Measurements from ENCODE around the gene TCF23.

Gene TCF23

DNA sequence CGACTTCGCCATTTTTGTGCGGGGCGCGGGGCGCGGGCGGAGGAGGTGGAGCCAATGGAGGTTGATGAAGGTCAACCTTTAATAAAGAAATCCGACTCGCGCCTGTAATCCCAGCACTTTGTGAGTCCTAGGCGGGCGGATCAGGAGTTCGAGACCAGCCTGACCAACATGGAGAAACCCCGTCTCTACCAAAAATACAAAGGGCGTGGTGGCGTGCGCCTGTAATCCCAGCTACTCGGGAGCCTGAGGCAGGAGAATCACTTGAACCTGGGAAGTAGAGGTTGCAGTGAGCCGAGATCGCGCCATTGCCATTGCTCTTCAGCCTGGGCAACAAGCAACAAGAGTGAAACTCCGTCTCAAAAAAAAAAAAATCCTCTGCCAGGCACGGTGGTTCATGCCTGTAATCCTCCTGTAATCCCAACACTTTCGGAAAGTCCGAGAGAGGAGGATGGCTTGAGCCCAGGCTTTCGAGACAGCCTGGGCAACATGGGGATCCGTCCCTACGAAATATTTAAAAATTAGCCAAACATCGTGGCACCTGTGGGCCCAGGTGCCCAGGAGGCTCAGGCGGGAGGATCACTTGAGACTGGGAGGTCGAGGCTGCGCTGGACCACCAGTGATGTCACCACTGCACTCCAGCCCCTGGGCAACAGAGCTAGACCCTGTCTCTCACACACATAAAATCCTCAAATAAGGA lies 13.9 kb upstream of the TCF23 start:
- TF ChIP-seq JUND (IDR thresholded peaks at IDR 0.05; ENCODE audit: low read depth): no peak
- in situ Hi-C loops (cut with HindIII; ENCODE audit: low pct_unique_long_range_greater_than_20kb, low sequenced_read_pairs): no loop called here
- DNase-seq (ENCODE audit: low read depth in 1 of 2, low spot score in 1 of 2): no peak

DNA sequence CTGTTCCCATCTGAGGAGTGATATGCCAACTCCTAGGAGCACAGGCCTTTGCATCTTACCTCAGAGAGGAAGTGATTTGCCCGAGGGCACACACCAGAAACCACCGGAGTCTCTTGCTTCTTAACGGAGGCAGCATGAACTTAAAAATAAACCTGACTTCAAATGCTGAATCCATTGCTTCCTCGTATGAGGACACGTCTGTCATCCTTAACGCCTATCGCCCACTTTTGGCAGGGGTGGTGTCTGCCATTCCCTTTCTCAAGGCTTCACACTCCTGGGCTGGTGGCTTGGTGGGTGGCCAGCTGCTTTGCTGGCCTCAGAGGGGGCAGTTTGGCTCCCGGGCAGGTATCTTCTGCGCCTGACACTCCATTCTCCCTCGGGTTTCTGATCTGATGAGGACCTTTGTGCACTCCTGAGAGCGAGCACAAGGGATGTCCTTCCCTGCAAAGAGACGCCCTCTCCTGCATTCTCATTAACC lies 13.3 kb upstream of the TCF23 start:
- no peak for TF ChIP-seq JUND (IDR thresholded peaks at IDR 0.05; ENCODE audit: low read depth)
- DNase-seq (ENCODE audit: low read depth in 1 of 2, low spot score in 1 of 2): no peak
- in situ Hi-C loops (cut with HindIII; ENCODE audit: low pct_unique_long_range_greater_than_20kb, low sequenced_read_pairs): no loop called here

DNA sequence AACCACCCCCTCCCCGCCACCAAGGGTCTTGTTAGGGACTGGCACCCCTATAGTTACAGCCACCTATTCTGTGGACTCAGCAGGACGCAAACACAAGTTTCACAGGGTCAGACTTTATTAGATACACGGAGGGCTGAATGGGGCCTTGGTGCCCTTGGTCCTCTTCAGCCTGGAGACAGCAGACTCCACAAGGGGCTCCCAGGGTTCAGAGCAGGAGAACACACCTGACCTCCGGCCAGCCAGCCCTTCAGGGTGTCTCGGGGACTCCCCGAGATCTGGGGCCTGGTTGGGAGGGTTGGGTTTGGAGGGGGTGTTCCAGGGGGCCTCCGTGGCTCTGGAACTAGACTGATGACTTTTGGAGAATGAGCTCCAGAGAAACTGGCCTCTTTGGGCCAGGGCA lies 12.1 kb upstream of the TCF23 start:
- DNase-seq (ENCODE audit: low read depth in 1 of 2, low spot score in 1 of 2): no peak
- in situ Hi-C loops (cut with HindIII; ENCODE audit: low pct_unique_long_range_greater_than_20kb, low sequenced_read_pairs): no loop called here
- TF ChIP-seq JUND (IDR thresholded peaks at IDR 0.05; ENCODE audit: low read depth): no peak

DNA sequence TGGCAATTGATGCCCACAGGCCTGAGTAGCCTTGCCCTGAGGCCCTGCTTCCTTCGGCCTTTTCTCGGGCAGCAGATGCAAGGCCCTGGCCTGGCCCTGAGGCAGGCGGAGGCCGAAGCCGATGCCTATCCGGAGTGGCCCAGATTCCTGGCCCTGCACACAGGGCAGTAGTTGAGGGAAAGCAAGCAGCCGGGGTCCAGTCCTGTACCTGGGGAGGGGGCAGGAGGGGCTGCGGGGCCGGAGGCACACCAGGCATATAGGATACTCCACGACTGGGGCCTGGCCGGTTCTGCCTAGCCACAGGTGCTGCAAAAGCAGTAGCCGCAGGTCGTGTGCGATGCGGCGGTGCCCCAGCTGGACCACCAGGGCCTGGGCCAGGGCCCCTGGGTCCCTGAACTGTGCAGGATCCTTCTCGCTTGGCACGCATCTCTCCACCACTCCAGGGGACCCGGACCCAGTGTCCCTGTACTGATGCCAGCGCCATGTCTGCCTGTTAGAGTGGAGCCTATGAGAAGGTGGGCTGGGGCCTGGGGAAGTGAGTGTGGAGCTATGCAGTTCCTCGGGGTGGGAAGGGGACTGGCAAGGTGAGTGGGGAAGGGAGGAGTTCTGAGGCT lies 11.4 kb upstream of the TCF23 start:
- in situ Hi-C loops (cut with HindIII; ENCODE audit: low pct_unique_long_range_greater_than_20kb, low sequenced_read_pairs): no loop called here
- no peak for DNase-seq (ENCODE audit: low read depth in 1 of 2, low spot score in 1 of 2)
- TF ChIP-seq JUND (IDR thresholded peaks at IDR 0.05; ENCODE audit: low read depth): no peak

DNA sequence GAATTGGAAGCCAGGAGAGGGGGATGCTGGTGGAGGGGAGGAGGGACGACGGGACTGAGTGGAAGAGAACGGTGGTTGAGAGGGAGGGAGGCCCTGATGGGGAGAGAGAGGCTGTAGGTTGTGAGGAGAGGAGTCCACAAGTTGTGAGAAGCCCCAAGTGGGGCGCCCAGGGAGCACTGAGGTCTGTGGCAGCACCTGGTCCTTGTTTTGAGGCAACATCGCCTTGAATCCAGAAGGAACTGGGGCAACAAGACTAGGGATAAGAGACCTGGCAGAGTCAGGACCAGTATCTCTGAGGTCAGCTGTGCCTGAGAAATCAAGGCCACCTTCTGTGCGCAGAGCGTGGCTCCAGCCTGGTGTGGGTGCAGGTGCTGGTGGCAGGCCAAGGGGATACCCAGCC lies 10.7 kb upstream of the TCF23 start:
- no peak for TF ChIP-seq JUND (IDR thresholded peaks at IDR 0.05; ENCODE audit: low read depth)
- DNase-seq (ENCODE audit: low read depth in 1 of 2, low spot score in 1 of 2): no peak
- in situ Hi-C loops (cut with HindIII; ENCODE audit: low pct_unique_long_range_greater_than_20kb, low sequenced_read_pairs): no loop called here

DNA sequence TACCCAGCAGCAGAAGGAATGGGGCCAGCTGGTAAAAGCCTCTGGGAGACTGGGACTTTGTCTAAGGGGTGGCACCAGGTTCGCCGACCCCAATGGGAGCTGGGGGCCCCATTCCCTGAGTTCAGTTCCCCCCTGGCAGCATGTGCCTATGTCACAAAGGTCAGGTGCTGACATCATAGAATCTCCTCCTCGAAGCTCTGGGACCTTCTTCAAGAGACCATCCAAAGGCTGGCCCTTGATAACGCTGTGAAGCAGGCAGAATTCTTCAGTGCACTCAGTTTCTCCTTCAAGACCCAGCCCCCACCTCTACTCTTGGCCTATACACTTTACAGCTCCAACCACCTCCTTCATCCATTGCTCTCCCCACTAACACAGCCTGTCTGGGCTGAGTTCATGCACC lies 9.5 kb upstream of the TCF23 start, which contains the start of gene PRR30:
PRR30 (minus strand) TSS at position 101 of the 400 bp plus-strand sequence. CDS start 1,081 bp downstream, outside the sequence.
- in situ Hi-C loops (cut with HindIII; ENCODE audit: low pct_unique_long_range_greater_than_20kb, low sequenced_read_pairs): no loop called here
- TF ChIP-seq JUND (IDR thresholded peaks at IDR 0.05; ENCODE audit: low read depth): no peak
- no peak for DNase-seq (ENCODE audit: low read depth in 1 of 2, low spot score in 1 of 2)

DNA sequence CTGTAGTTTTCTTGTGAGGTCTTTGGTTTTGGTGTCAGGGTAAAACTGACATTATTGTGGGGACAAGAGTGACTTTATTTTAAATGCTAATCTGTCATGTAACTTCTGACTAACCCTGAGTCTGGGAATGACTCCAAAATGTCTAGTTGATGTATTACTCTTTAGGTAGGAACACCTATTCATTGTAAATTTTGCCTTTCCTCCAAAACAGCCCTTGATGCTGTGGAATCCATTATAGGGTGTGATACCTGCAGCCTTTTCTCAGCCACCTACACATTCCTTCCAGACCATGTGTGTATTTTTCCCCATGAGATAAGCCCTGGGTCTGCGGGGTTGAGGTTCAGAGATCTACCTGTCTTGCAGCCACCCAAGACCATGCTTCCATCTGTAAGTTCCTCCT lies 5.5 kb upstream of the TCF23 start:
- in situ Hi-C loops (cut with HindIII; ENCODE audit: low pct_unique_long_range_greater_than_20kb, low sequenced_read_pairs): no loop called here
- no peak for DNase-seq (ENCODE audit: low read depth in 1 of 2, low spot score in 1 of 2)
- no peak for TF ChIP-seq JUND (IDR thresholded peaks at IDR 0.05; ENCODE audit: low read depth)

DNA sequence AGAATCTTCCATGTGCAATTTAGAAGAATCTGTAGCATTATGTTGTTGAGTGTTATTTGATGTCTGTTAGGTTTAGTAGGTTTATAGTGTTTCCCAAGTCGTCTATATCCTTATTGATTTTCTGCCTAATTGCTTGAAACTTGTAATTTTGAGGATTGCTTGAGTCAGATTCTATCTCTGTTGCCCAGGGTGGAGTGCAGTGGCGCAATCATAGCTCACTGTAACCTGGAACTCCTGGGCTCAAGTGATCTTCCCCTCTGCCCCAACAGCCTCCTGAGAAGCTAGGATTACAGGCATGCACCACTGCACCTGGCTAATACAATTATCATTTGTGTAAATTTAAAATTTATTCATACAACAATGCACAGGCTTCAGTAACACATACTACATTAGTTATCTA lies 3.1 kb upstream of the TCF23 start:
- no peak for TF ChIP-seq JUND (IDR thresholded peaks at IDR 0.05; ENCODE audit: low read depth)
- DNase-seq (ENCODE audit: low read depth in 1 of 2, low spot score in 1 of 2): no peak
- in situ Hi-C loops (cut with HindIII; ENCODE audit: low pct_unique_long_range_greater_than_20kb, low sequenced_read_pairs): no loop called here

DNA sequence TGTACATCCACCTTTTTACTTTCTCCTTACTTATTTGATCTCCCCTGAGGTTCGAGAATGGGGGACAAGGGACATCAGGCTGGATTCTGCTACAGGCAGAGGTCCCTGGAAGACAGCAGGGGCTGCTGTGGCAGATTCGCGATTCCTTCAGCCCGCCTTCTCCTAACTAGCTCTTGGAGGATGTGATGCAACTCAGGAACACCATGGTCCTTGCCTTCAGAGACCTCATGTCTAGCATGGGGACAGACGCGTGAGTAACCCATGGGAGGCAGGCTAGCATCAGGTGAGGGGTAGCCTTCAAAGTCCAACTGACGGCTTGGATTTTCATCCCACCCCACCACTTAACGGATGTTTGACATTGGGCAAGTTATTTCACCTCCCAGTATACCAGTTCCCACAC lies 869 bp upstream of the TCF23 start:
- no peak for DNase-seq (ENCODE audit: low read depth in 1 of 2, low spot score in 1 of 2)
- in situ Hi-C loops (cut with HindIII; ENCODE audit: low pct_unique_long_range_greater_than_20kb, low sequenced_read_pairs): no loop called here
- TF ChIP-seq JUND (IDR thresholded peaks at IDR 0.05; ENCODE audit: low read depth): no peak

DNA sequence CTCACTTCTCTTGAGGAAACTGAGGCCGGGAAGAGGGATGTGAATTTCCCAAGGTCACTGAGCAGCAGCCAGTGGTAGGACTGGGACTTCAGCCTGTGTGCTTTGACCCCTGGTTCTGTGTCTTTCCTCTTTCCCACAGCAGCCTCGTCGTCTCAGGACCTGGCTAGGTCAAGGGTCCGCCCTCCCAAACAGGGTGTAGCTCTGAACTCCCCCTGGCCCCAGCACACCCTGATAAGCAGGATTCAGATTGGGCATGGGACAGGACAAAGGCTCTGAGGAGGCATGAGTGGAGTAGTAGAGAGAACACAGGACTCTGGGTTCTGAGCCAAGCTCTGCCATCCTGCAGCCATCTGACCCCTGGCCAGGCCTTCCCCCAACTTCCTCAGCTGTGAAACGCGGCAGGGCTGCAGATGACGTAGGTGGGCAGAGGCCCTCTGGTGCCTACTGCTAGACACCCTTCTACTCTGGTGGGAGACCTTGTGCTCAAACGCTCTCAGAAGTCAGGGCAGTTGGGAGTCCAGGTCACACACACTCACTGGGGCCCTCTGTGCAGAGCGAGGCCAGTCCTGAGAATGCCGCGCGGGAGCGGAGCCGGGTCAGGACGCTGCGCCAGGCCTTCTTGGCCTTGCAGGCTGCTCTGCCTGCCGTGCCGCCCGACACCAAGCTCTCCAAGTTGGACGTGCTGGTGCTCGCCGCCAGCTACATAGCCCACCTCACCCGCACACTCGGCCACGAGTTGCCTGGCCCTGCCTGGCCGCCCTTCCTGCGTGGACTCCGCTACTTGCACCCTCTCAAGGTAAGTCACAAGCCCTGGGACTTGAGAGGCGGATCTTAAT lies 984 bp downstream of the TCF23 start:
- in situ Hi-C loops (cut with HindIII; ENCODE audit: low pct_unique_long_range_greater_than_20kb, low sequenced_read_pairs): no loop called here

DNA sequence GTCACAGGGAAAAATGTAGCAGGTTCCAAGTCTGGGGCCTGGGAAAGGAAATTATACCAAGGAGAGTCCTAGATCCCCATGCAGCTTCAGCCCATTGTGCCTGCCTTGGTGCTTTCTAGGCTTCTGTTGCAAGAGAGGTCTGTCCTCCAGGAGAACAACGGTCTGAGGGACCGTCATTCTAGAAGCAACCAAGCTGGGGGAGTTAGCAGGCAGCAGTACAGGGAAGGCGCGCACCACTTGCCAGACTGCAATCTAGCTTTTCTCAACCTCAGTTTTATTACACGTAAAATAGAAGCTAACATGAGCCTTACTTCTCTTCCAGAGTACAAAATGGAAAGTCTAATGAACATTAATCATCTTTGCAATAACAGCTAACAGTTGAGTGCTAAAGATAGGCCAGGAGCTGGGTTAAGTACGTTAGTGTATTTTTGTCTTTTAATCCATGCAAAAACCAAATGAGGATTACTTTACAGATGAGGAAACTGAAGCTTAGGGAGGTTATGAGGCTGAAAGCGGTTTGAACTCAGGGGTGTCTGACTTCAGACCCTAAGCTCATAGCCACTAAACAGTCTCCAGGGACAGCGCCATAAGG lies 1.9 kb downstream of the TCF23 start:
- in situ Hi-C loops (cut with HindIII; ENCODE audit: low pct_unique_long_range_greater_than_20kb, low sequenced_read_pairs): no loop called here
- DNase-seq (ENCODE audit: low read depth in 1 of 2, low spot score in 1 of 2): no peak

More for the DNA sequence above, 984 bp downstream of the TCF23 start:
- TF ChIP-seq JUND (IDR thresholded peaks at IDR 0.05; ENCODE audit: low read depth): no peak
- DNase-seq (ENCODE audit: low read depth in 1 of 2, low spot score in 1 of 2): no peak

DNA sequence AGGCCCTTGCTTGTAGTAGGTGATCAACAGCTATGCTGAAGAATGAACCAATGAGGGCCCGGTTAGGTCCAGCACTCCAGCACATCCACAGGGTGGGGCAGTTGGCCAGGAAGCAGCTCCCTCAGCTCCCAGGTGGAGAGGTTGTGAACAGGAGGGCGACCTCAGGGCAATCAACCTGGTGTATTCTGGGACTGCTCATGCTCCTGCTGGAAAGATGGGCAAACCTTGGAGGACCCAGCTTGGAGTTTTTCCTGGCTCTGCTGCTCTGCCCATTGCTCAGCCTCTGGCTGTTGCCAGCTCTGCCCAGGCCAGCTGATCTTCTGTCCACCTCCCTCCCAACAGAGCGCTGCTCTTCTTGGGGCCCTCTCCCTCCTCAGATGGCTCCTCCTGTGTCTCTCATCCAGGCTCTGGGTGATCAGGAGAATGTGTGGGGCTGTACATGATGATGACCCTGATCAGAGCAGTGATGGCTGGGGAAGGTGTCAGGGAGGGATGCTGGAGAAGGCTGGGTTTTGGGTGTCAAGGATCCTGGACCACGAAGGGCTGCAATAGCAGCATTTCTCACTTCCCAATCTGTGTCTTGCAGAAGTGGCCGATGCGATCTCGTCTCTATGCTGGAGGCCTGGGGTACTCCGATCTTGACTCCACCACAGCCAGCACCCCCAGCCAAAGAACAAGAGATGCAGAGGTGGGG lies 3.4 kb downstream of the TCF23 start:
- TF ChIP-seq JUND (IDR thresholded peaks at IDR 0.05; ENCODE audit: low read depth): no peak
- DNase-seq (ENCODE audit: low read depth in 1 of 2, low spot score in 1 of 2): peak; percentile 38
- in situ Hi-C loops (cut with HindIII; ENCODE audit: low pct_unique_long_range_greater_than_20kb, low sequenced_read_pairs): no loop called here

More for the DNA sequence above, 1.9 kb downstream of the TCF23 start:
- no peak for TF ChIP-seq JUND (IDR thresholded peaks at IDR 0.05; ENCODE audit: low read depth)
